ENCODE results near the gene ZMIZ1.

ZMIZ1 gene

DNA sequence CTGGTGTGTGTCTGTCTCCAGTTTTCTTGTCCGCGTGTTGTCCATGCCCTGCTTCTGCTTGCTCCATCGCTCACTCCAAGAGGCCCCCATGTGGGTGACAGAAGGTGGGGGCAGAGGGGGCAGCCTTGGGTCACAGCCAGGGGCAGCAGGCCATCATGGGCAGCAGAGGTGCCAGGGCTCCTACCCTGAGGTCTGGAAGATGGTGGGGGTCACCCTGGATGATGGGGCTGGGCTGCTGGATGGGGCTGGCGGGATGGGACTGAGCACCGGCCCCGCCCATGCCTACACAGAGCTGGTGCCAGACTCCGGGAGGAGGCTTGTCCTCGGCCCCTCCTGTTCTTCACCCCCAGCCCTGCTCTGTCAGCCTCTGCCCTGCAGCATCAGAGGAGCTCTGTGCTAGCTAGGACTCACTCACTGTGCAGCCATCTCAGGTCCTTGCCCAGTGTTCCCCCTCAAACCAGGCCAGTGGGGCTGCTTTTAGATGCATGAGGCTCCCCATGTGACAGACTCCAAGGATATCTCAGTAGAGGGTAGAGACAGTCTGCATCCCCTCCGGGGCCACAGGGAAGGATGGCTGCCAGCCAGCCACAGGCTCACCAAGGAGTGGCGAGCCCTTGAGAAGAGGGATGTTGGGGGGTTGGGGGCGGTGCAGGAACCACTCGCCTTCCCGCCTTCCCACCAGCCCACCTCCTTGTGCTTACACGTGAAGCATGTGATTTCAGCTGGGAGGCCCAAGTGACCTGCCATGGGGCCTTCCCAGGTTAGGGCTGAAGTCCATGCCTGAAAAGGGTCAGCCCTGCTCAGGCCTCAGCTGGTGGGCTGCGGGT, 243.0 kb downstream of the ZMIZ1 start:
- no peak for TF ChIP-seq CTCF (IDR thresholded peaks at IDR 0.05; ENCODE audit: low read depth, low read length)
- no peak for DNase-seq (ENCODE audit: low read depth in 2 of 2)
- H3K4me3 ChIP-seq (replicated peaks in 1 of 2; ENCODE audit: low read depth in 2 of 2, low read length in 2 of 2): no peak overlapping the region

DNA sequence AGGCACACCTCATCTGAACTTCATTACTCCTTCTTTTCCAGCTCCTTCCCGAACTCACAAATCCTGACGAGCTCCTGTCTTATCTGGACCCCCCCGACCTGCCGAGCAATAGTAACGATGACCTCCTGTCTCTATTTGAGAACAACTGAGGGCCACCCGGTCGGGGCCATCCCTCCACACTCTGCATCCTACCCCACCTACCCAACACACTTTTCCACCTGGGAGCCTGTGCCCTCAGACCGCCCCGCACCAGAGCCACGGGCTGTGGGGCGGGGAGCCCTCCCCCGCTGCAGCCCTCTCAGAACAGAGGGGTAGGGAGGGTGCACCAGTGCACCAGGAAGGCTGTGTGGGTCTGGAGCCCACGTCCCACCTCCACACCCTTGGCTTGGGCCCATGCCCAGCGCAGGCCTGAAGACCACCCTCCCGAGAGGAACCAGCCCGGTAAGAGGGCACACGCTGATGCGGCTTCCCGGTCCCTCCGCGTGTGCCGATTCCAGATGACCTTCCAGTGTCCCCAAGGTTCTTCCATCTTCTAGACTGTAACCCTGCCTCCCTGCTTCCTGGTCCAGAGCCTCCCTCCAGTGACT, 243.9 kb downstream of the ZMIZ1 start:
- no peak for TF ChIP-seq CTCF (IDR thresholded peaks at IDR 0.05; ENCODE audit: low read depth, low read length)
- no peak for DNase-seq (ENCODE audit: low read depth in 2 of 2)
- H3K4me3 ChIP-seq (replicated peaks in 1 of 2; ENCODE audit: low read depth in 2 of 2, low read length in 2 of 2): no peak overlapping the region

GRCh38 chr10:79313320-79313719, 244.6 kb downstream of the ZMIZ1 start:
- H3K4me3 ChIP-seq (replicated peaks in 1 of 2; ENCODE audit: low read depth in 2 of 2, low read length in 2 of 2): no peak overlapping the region
- no peak for TF ChIP-seq CTCF (IDR thresholded peaks at IDR 0.05; ENCODE audit: low read depth, low read length)
- no peak for DNase-seq (ENCODE audit: low read depth in 2 of 2)

DNA sequence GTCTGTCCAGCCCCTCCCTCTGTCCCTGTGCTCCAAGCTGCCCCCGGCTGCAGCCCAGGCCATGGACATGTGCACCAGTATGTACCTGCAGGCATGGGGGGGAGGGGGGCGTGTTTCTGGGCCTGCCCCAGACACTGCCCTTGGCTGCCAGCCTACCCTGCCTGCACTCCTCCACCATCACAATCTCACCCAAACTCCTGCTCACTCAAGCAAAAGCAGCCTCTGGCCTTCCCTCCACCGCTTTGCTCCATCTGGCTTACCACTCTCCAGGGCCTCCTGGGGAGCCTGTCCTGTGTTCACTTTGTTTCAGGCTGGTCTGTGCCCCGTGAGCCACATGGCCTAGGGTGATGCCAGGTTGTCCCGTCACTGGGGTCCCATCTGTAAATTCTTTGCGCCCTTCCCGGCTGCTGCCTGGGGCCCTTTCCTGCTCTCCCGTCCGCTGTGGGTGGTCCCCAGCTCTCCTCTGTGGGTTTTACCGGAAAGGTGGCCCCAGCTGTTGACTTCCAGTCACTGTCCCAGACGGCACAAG, 245.2 kb downstream of the ZMIZ1 start:
- no peak overlapping the region for H3K4me3 ChIP-seq (replicated peaks in 1 of 2; ENCODE audit: low read depth in 2 of 2, low read length in 2 of 2)
- no peak for DNase-seq (ENCODE audit: low read depth in 2 of 2)
- no peak for TF ChIP-seq CTCF (IDR thresholded peaks at IDR 0.05; ENCODE audit: low read depth, low read length)

DNA sequence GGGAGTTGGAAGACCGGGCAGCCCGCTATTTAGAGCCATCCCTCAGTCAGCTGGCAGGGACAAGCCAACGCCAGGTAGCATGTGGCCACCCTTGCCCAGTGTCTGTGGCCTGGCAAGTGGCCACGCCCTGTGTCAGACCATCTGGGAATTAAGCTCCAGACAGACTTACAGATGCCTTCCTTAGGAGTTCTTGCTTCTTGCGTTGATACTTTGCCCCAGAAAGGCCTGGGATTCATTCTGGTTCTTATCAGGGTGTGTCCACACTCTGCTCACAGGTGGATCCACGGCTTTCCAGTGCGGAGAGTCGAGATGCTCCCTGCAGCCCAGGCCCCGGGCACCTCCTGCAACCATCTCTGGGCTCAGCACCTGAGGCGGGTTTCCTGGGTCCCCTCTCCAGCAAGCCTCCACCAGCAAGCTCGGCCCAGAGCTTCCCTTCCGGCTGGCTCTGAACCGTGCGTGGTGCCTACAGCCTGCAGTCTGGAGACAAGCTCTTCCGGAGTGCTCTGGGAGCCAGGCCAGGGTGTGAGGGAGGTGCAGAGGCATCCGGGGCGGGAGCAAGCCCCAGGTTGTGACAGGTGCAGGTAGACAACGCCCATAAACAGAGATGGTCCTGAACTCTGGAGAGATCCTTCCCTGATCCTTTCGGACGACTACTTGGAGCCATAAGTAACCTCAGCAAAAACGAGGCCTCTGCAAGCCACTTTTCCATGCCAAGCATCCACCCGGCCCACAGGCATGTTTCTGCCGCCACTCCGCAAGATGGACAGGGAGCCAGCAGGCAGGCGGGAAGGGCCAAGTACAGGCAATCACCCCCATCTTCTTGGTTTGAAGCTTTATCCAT, 246.2 kb downstream of the ZMIZ1 start:
- no peak for TF ChIP-seq CTCF (IDR thresholded peaks at IDR 0.05; ENCODE audit: low read depth, low read length)
- DNase-seq (ENCODE audit: low read depth in 2 of 2): no peak
- no peak overlapping the region for H3K4me3 ChIP-seq (replicated peaks in 1 of 2; ENCODE audit: low read depth in 2 of 2, low read length in 2 of 2)

DNA sequence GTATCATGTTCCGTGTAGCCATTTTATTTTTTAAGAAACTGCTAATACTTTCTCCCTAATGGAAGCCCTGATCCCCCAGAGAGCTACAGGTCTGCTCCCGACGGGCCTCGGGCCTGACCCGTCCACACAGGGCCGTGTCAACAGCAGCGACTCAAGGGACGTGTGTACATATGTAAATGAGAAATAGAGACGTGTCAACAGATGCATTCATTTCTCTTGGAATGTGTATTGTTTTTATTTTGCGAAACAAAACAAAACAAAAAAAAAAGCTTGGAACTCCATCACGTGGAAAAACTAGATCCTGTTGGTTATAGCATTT, 246.8 kb downstream of the ZMIZ1 start:
- no peak for DNase-seq (ENCODE audit: low read depth in 2 of 2)
- no peak overlapping the region for H3K4me3 ChIP-seq (replicated peaks in 1 of 2; ENCODE audit: low read depth in 2 of 2, low read length in 2 of 2)
- no peak for TF ChIP-seq CTCF (IDR thresholded peaks at IDR 0.05; ENCODE audit: low read depth, low read length)

Data from cardiac fibroblast (primary cell).